Testis (tissue), 3 donors: ENCODE measurements around the gene HSPA12A. TPM values are rescaled to one million over a fixed set of nuclear protein-coding genes. Genes with fewer than 3 reads are reported as not detected.
A peak's percentile ranks its signal among the peaks of the same experiment; 100 is the strongest.

ENCODE experiments used
- DNase-seq: peaks from one replicate; pipeline ENCODE4 v3.0.0-alpha.2; 2019
- H3K27ac ChIP-seq, 2 donors: fragments of 200-600 bp; sonication (generic); one replicate each; pipeline ENCODE4 v1.5.1; 2019
- H3K27me3 ChIP-seq: fragments of 200-600 bp; sonication (generic); one replicate; pipeline ENCODE4 v1.5.1; 2019
- H3K36me3 ChIP-seq: fragments of 200-600 bp; sonication (generic); one replicate; pipeline ENCODE4 v1.5.1; 2017; ENCODE audit warnings: low read depth; ENCODE audit errors: missing control alignments
- H3K4me1 ChIP-seq: fragments of 200-600 bp; sonication (generic); one replicate; pipeline ENCODE4 v1.5.1; 2019
- H3K4me3 ChIP-seq, 2 donors: fragments of 200-600 bp; sonication (generic); one replicate each; pipeline ENCODE4 v1.5.1; 2017 to 2019
- H3K9me3 ChIP-seq: fragments of 200-600 bp; sonication (generic); one replicate; pipeline ENCODE4 v1.5.1; 2017
- CTCF ChIP-seq, 3 experiments: fragments of 450-650 bp in 2 of 3; fragments of 200-600 bp in 1 of 3; sonication (generic) in 1 of 3; IDR thresholded peaks; one replicate each; pipeline ENCODE4 v1.5.1; 2016 to 2019; ENCODE audit warnings: antibody characterized with exemption in 3 of 3, mild to moderate bottlenecking in 2 of 3, moderate library complexity in 1 of 3
- POLR2A ChIP-seq: fragments of 450-650 bp; IDR thresholded peaks from one replicate; pipeline ENCODE4 v1.6.1; 2017; ENCODE audit warnings: antibody characterized with exemption, mild to moderate bottlenecking, moderate library complexity
- WGBS, 2 donors: methylation state at CpG; one replicate each; pipeline ENCODE4 v1.1.5; 2018; 5-methylcytosine and 5-hydroxymethylcytosine counted together
- intact Hi-C: fragments of 100-400 bp; cut with DNase I; formaldehyde crosslinking; loops from one replicate; pipeline ENCODE4 v1.15.1; 2023; ENCODE audit warnings: low total_unique reads
- polyA plus RNA-seq: library from polyadenylated mRNA; stranded (reverse); fragments of 350-450 nt; fragmentation: Illumina TruSeq; extraction: RNeasy Lipid Tissue Mini Kit (QIAGEN cat#74804); gene quantifications from one replicate; pipeline ENCODE4 v1.2.3, GENCODE V29; 2014; ENCODE audit warnings: low read depth, low replicate concordance; ENCODE audit not compliant: insufficient read depth
- total RNA-seq, 2 donors: library from RNA; depleted of rRNA; stranded (reverse); fragments of >200 nt; gene quantifications; one replicate each; pipeline ENCODE4 v1.2.3, GENCODE V29; 2016

Gene HSPA12A
- total and polyA plus RNA-seq, 3 donors from 2014 or later, result 20.9 to 34.6 (median 28.4) TPM

- Histone ChIP-seq H3K4me1 (peaks cover 20% of the 10 kb centered on the region), H3K4me3 (no peak overlapping the region), H3K9me3 (no peaks in the 10 kb centered on the region), H3K27me3 (no peaks in the 10 kb centered on the region), H3K27ac (peak overlapping the region in 1 of 2 donors; percentile 50), H3K36me3 (no peaks in the 10 kb centered on the region)
- TF ChIP-seq POLR2A, result no peak
- no peak for TF ChIP-seq CTCF (IDR thresholded peaks at IDR 0.05)
- DNase-seq, result no peak
- WGBS, 2 donors, result 80 to 89% methylated on average over 5 of the region's 5 CpGs
- intact Hi-C loops, result no loop called here
Measured at GRCh38 chr10:116738339-116738738, 4.0 kb downstream of the HSPA12A start.

GRCh38 chr10:116737627-116738327, 4.6 kb downstream of the HSPA12A start:
- H3K27me3 ChIP-seq, result no peaks in the 10 kb centered on the region
- H3K4me3 ChIP-seq, result no peak overlapping the region
- no peak for DNase-seq
- H3K9me3 ChIP-seq, result no peaks in the 10 kb centered on the region
- intact Hi-C loops, result no loop called here
- WGBS, 2 donors, result 62 to 74% methylated on average over 14 to 16 of the region's 16 CpGs
- no peaks in the 10 kb centered on the region for H3K36me3 ChIP-seq
- H3K27ac ChIP-seq, result no peak overlapping the region
- H3K4me1 ChIP-seq, result peaks cover 20% of the 10 kb centered on the region
- TF ChIP-seq CTCF (IDR thresholded peaks at IDR 0.05), result no peak
- no peak for TF ChIP-seq POLR2A

- TF ChIP-seq CTCF (IDR thresholded peaks at IDR 0.05), result no peak
- no peak for TF ChIP-seq POLR2A
- Histone ChIP-seq H3K27me3 (no peaks in the 10 kb centered on the region), H3K4me1 (peaks cover 12% of the 10 kb centered on the region), H3K4me3 (no peak overlapping the region), H3K27ac (no peak overlapping the region), H3K9me3 (no peaks in the 10 kb centered on the region), H3K36me3 (no peaks in the 10 kb centered on the region)
- 70 to 77% methylated on average over 4 of the region's 4 CpGs for WGBS, 2 donors
- DNase-seq, result no peak
- intact Hi-C loops, result no loop called here
Measured at GRCh38 chr10:116733566-116733965, 8.8 kb downstream of the HSPA12A start.

- Histone ChIP-seq H3K9me3 (no peaks in the 10 kb centered on the region), H3K27me3 (no peaks in the 10 kb centered on the region), H3K27ac (no peak overlapping the region), H3K4me1 (peaks cover 7% of the 10 kb centered on the region), H3K36me3 (no peaks in the 10 kb centered on the region), H3K4me3 (no peak overlapping the region)
- TF ChIP-seq POLR2A (no peak), CTCF (IDR thresholded peaks at IDR 0.05) (no peak)
- DNase-seq, result no peak
- WGBS, 2 donors, result 57 to 58% methylated on average over 8 of the region's 8 CpGs
- intact Hi-C loops, result no loop called here
Measured at GRCh38 chr10:116732573-116732972, 9.8 kb downstream of the HSPA12A start.
